Spinal cord (tissue), 10 donors: ENCODE results near the gene RBM28. TPM values are rescaled to one million over a fixed set of nuclear protein-coding genes. Genes with fewer than 3 reads are reported as not detected.

Source experiments
- DNase-seq, 6 donors: peaks; one replicate each; pipeline versions ENCODE4 v3.0.0 to v3.0.0-alpha.2; 2013 to 2015; ENCODE audit warnings: low spot score in 6 of 6, low read depth in 4 of 6
- H3K27ac ChIP-seq: one replicate; pipeline ENCODE4 v1.5.1; 2013; ENCODE audit warnings: low read depth, low read length, control low read depth
- H3K27me3 ChIP-seq: one replicate; pipeline ENCODE4 v1.6.1; 2013; ENCODE audit warnings: low read length; ENCODE audit not compliant: control insufficient read depth, insufficient read depth
- H3K36me3 ChIP-seq: one replicate; pipeline ENCODE4 v1.6.1; 2013; ENCODE audit warnings: low read length; ENCODE audit not compliant: control insufficient read depth, insufficient read depth
- H3K4me1 ChIP-seq: one replicate; pipeline ENCODE4 v1.6.1; 2013; ENCODE audit warnings: low read length; ENCODE audit not compliant: control insufficient read depth, insufficient read depth
- H3K4me3 ChIP-seq: one replicate; pipeline ENCODE4 v1.5.1; 2013; ENCODE audit warnings: low read depth, low read length, control low read depth
- H3K9me3 ChIP-seq: one replicate; pipeline ENCODE4 v1.6.1; 2013; ENCODE audit warnings: low read length; ENCODE audit not compliant: control insufficient read depth, insufficient read depth
- WGBS: methylation state at CpG from one replicate; pipeline ENCODE4 v1.1.5; 2013; ENCODE audit warnings: missing lambda C conversion rate; ENCODE audit not compliant: insufficient coverage; 5-methylcytosine and 5-hydroxymethylcytosine counted together
- polyA plus RNA-seq, 2 donors: library from polyadenylated mRNA; unstranded; fragments of 120-200 nt; gene quantifications; one replicate each; pipeline ENCODE4 v1.2.1, GENCODE V29; 2013; ENCODE audit not compliant: insufficient read length in 2 of 2
- small RNA-seq: library from RNA; depleted of rRNA; stranded (forward); fragments of <200 nt; gene quantifications from one replicate; pipeline ENCODE3, GENCODE V24; 2014; ENCODE audit warnings: low replicate concordance
- total RNA-seq, 2 donors: library from RNA; depleted of rRNA in 1 of 2; stranded (reverse); fragments of 120-200 nt in 1 of 2; fragments of >200 nt in 1 of 2; gene quantifications; one replicate each; pipeline versions ENCODE4 v1.2.3 to v1.2.4, GENCODE V29; 2013 to 2014
- donor health status: healthy.

The RBM28 gene
- total and polyA plus RNA-seq, 4 donors: 15.4 to 48.8 (median 36.6) TPM

DNA sequence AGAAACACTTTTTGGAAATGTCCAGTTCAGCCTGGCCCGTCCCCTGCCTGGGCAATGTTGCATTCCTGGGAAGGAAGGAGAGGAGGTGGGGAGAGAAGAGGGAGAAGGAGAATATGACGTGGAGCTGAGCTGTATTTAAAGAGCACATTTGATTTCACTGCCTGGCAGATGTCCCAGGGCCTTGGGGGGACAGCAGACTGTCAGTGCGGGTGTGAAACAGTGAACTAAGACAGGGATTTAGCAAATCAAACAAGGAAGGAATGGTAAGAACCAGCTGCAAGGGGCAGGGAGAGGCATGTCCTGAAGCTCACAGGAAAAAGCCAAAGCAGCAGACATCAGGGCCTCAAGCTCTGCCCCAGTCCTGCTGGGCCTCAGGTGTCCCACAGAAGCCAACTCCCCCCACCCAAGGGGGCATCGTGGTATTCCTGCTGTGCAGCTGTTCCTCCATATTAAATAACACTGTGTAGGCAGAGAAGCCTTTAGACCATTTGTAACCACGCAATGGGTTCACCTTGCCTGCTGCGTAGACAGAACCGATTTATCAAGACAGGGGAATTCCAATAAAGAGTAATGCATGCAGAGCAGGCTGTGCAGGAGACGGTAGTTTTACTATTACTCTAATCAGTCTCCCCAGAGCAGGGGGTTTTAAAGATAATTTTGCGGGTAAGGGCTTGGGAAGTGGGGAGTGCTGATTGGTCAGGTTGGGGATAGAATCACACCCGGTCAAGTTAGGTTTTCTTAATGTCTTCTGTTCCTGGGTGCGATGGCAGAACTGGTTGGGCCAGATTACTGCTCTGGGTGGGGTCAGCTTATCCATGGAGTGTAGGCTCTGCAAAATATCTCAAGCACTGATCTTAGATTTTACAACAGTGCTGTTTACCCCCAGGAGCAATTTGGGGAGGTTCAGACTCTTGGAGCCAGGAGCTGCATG lies 84.3 kb downstream of the RBM28 start:
- Histone ChIP-seq H3K27me3 (no peaks in the 10 kb centered on the region), H3K9me3 (no peaks in the 10 kb centered on the region), H3K36me3 (no peaks in the 10 kb centered on the region), H3K4me3 (no peak overlapping the region), H3K27ac (no peak overlapping the region), H3K4me1 (peaks cover 6% of the 10 kb centered on the region)
- WGBS: 48% methylated on average over 6 of the region's 11 CpGs
- DNase-seq: peak in 2 of 6 donors; percentile 59 to 74

DNA sequence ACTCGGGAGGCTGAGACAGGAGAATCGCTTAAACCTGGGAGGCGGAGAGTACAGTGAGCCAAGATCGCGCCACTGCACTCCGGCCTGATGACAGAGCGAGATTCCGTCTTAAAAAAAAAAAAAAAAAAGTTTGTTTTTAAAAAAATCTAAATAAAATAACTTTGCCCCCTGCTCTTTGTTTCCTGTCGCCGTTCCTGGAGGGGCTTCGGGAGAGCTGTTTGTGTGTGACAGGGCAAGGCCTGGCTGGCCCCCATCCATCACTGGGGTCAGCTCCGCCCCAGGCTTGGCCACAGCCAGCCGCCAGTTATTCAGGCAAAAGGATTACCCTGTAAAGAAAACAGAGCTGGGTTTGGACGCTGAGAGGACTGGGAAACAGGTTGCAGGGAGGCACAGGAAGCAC lies 86.2 kb downstream of the RBM28 start:
- Histone ChIP-seq H3K9me3 (no peaks in the 10 kb centered on the region), H3K27me3 (no peaks in the 10 kb centered on the region), H3K4me1 (peaks cover 6% of the 10 kb centered on the region), H3K4me3 (no peak overlapping the region), H3K36me3 (no peaks in the 10 kb centered on the region), H3K27ac (no peak overlapping the region)
- DNase-seq: no peak
- 76% methylated on average over 6 of the region's 14 CpGs for WGBS

DNA sequence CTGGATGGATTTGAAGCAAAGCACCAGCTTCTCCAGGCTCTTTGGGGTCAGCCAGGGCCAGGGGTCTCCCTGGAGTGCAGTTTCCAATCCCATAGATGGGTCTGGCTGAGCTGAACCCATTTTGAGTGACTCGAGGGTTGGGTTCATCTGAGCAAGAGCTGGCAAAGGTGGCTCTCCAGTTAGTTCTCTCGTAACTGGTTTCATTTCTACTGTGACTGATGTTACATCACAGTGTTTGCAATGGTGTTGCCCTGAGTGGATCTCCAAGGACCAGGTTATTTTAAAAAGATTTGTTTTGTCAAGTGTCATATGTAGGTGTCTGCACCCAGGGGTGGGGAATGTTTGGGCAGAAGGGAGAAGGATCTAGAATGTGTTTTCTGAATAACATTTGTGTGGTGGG lies 88.4 kb downstream of the RBM28 start:
- no peaks in the 10 kb centered on the region for H3K27me3 ChIP-seq
- peaks cover 6% of the 10 kb centered on the region for H3K4me1 ChIP-seq
- no peaks in the 10 kb centered on the region for H3K36me3 ChIP-seq
- no CpG with 5 or more reads among the region's 2 CpGs for WGBS
- H3K4me3 ChIP-seq: no peak overlapping the region
- no peaks in the 10 kb centered on the region for H3K9me3 ChIP-seq
- DNase-seq: no peak
- H3K27ac ChIP-seq: no peak overlapping the region

DNA sequence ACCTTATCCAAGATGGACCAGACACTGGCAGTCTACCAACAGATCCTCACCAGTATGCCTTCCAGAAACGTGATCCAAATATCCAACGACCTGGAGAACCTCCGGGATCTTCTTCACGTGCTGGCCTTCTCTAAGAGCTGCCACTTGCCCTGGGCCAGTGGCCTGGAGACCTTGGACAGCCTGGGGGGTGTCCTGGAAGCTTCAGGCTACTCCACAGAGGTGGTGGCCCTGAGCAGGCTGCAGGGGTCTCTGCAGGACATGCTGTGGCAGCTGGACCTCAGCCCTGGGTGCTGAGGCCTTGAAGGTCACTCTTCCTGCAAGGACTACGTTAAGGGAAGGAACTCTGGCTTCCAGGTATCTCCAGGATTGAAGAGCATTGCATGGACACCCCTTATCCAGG lies 89.2 kb downstream of the RBM28 start:
- 90% methylated on average over 5 of the region's 5 CpGs for WGBS
- Histone ChIP-seq H3K27me3 (no peaks in the 10 kb centered on the region), H3K9me3 (no peaks in the 10 kb centered on the region), H3K4me1 (peaks cover 5% of the 10 kb centered on the region), H3K27ac (no peak overlapping the region), H3K4me3 (no peak overlapping the region), H3K36me3 (no peaks in the 10 kb centered on the region)
- no peak for DNase-seq

DNA sequence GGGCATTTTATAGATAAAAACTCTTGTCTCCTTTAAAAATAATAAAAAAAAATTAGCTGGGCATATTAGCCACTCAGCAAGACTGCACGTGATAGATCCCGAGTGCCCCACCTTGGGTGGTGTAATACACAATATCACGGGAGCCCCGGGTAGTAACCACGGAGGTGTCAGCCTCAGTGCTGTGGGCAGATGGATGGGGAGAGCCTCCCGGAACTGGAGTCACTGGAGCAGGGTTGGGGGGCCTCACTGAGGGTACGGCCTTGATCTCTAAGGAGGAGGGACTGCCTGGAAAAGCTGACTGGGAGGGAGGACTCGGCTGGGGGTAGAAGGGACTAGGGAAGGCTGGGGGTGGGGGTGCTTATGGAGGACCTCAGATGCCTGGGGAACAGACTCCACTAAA lies 90.0 kb downstream of the RBM28 start:
- H3K27me3 ChIP-seq: no peaks in the 10 kb centered on the region
- no peaks in the 10 kb centered on the region for H3K4me1 ChIP-seq
- no peak for DNase-seq
- H3K36me3 ChIP-seq: no peaks in the 10 kb centered on the region
- 97% methylated on average over 7 of the region's 8 CpGs for WGBS
- H3K27ac ChIP-seq: no peak overlapping the region
- H3K4me3 ChIP-seq: no peak overlapping the region
- H3K9me3 ChIP-seq: no peaks in the 10 kb centered on the region

DNA sequence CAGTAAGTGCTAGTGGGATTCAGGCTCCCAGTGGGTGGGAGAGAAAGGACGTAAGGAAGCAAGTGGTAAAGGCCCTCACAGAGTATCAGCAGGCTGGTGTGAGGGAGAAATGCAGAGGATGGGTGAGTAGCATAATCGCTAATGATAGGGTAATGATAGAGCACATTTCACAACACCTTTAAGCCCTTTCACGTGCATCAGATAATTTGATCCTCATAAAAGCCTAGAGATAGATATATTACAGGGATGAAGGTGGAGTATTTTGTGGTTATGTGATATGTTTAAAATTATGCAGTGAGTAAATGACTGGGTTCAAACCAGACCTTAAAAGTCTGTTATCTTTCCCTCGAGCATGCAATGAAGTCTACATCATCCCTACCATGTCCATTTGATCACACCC lies 92.4 kb downstream of the RBM28 start:
- Histone ChIP-seq H3K9me3 (no peaks in the 10 kb centered on the region), H3K4me1 (peaks cover 6% of the 10 kb centered on the region), H3K4me3 (no peak overlapping the region), H3K27ac (no peak overlapping the region), H3K27me3 (no peaks in the 10 kb centered on the region), H3K36me3 (no peaks in the 10 kb centered on the region)
- no CpG with 5 or more reads among the region's 4 CpGs for WGBS
- DNase-seq: no peak

Small RNA genes lying within 50 kb of the gene (small RNA-seq; reads per million reads assigned to genes)
- gene RNU7-27P: not detected

Other genes starting within 250 kb of the RBM28 start
- gene LEP, start 102.6 kb downstream of the RBM28 start, total RNA-seq: under 1 TPM; 0.06 to 0.10 TPM
- gene LEP, start 102.6 kb downstream of the RBM28 start, polyA plus RNA-seq: under 1 TPM in 1 of 2 donors, not detected in 1; 0.15 TPM
- gene PRRT4, start 17.8 kb upstream of the RBM28 start, total RNA-seq: 1 to 10 TPM; 4.0 to 6.7 TPM
- 10 to 100 TPM; 35.1 to 43.8 TPM for gene PRRT4, start 17.8 kb upstream of the RBM28 start, polyA plus RNA-seq
- 10 to 100 TPM; 28.5 to 28.8 TPM for gene IMPDH1, start 66.1 kb upstream of the RBM28 start, total RNA-seq
- gene IMPDH1, start 66.1 kb upstream of the RBM28 start, polyA plus RNA-seq: 10 to 100 TPM; 47.1 to 64.5 TPM
- 10 to 100 TPM; 25.1 to 62.1 TPM for gene HILPDA, start 112.0 kb upstream of the RBM28 start, total RNA-seq
- gene HILPDA, start 112.0 kb upstream of the RBM28 start, polyA plus RNA-seq: 10 to 100 TPM; 14.4 to 29.5 TPM
- 10 to 100 TPM; 31.6 to 36.8 TPM for gene METTL2B, start 132.8 kb upstream of the RBM28 start, total RNA-seq
- 10 to 100 TPM; 31.9 to 39.3 TPM for gene METTL2B, start 132.8 kb upstream of the RBM28 start, polyA plus RNA-seq